ENCODE measurements around the gene RBM19.

DNA sequence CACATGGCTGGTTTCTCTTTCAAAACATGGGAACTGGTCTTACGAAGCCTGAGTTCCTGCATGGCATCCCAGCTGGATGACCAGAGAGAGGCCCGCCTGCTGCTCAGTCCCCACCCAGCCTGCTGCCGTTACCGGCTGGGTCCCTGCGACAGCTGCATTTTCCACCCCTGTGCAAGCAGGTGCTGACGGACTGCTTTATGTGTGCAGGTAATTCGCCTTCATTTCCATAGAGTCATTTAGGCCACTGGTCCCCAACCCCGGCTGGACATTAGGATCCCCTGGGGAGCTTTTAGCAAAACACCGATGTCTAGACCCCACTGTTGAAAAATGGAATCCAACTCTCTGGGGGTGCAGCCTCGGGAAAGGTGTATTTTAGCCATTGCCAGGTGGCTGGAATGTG lies 51.9 kb downstream of the RBM19 start:
- TF ChIP-seq, protein P1, sequence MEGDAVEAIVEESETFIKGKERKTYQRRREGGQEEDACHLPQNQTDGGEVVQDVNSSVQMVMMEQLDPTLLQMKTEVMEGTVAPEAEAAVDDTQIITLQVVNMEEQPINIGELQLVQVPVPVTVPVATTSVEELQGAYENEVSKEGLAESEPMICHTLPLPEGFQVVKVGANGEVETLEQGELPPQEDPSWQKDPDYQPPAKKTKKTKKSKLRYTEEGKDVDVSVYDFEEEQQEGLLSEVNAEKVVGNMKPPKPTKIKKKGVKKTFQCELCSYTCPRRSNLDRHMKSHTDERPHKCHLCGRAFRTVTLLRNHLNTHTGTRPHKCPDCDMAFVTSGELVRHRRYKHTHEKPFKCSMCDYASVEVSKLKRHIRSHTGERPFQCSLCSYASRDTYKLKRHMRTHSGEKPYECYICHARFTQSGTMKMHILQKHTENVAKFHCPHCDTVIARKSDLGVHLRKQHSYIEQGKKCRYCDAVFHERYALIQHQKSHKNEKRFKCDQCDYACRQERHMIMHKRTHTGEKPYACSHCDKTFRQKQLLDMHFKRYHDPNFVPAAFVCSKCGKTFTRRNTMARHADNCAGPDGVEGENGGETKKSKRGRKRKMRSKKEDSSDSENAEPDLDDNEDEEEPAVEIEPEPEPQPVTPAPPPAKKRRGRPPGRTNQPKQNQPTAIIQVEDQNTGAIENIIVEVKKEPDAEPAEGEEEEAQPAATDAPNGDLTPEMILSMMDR (IDR thresholded peaks at IDR 0.05): no peak
- TF ChIP-seq POLR2A (IDR thresholded peaks at IDR 0.05) (no peak), EP300 (IDR thresholded peaks at IDR 0.05) (no peak)
